Uterus (tissue), 4 donors: ENCODE data around the gene MED16. TPM values are rescaled to one million over a fixed set of nuclear protein-coding genes. Genes with fewer than 3 reads are reported as not detected.
"Not testable (repeated sequence)": the region's sequence is repeated elsewhere in the genome, so short reads cannot be mapped to it uniquely, and the experiment has no call there.

ENCODE experiments used
- DNase-seq, 2 donors: peaks; one replicate each; pipeline ENCODE4 v3.0.0-alpha.2; 2019 to 2020
- H3K27ac ChIP-seq, 2 donors: fragments of 200-600 bp; sonication (generic); 1 replicate in 1 of 2; 2 replicates in 1 of 2; pipeline ENCODE4 v1.5.1; 2016 to 2018
- H3K27me3 ChIP-seq, 2 donors: fragments of 200-600 bp; sonication (generic); one replicate each; pipeline ENCODE4 v1.5.1; 2018 to 2019; ENCODE audit warnings: control low read depth in 1 of 2
- H3K36me3 ChIP-seq, 2 donors: fragments of 200-600 bp; sonication (generic); one replicate each; pipeline ENCODE4 v1.5.1; 2019; ENCODE audit warnings: control low read depth in 1 of 2
- H3K4me1 ChIP-seq, 2 donors: fragments of 200-600 bp; sonication (generic); one replicate each; pipeline ENCODE4 v1.5.1; 2018 to 2019; ENCODE audit warnings: control low read depth in 1 of 2
- H3K4me3 ChIP-seq, 2 donors: fragments of 200-600 bp; sonication (generic); 1 replicate in 1 of 2; 2 replicates in 1 of 2; pipeline ENCODE4 v1.5.1; 2018 to 2019; ENCODE audit warnings: mild to moderate bottlenecking in 1 of 2
- H3K9me3 ChIP-seq, 2 donors: fragments of 200-600 bp; sonication (generic); one replicate each; pipeline ENCODE4 v1.5.1; 2019; ENCODE audit warnings: control low read depth in 1 of 2
- CTCF ChIP-seq, 4 experiments: fragments of 200-600 bp in 2 of 4; fragments of 450-650 bp in 2 of 4; sonication (generic) in 2 of 4; IDR thresholded peaks; one replicate each; pipeline ENCODE4 v1.5.1; 2016 to 2019; ENCODE audit warnings: antibody characterized with exemption in 4 of 4, mild to moderate bottlenecking in 2 of 4, moderate library complexity in 1 of 4
- POLR2A ChIP-seq, 2 donors: fragments of 450-650 bp; IDR thresholded peaks; one replicate each; pipeline ENCODE4 v1.6.1; 2016; ENCODE audit warnings: antibody characterized with exemption in 2 of 2, mild to moderate bottlenecking in 1 of 2, moderate library complexity in 1 of 2
- intact Hi-C: fragments of 100-400 bp; cut with DNase I; formaldehyde crosslinking; loops from one replicate; pipeline ENCODE4 v1.15.1; 2023; ENCODE audit warnings: low total_unique reads
- total RNA-seq, 4 donors: library from RNA; depleted of rRNA in 3 of 4; stranded (reverse); fragments of >200 nt in 3 of 4; gene quantifications; one replicate each; pipeline versions ENCODE4 v1.1.0 to v1.2.4, GENCODE V29; 2014 to 2023
- donor health status: DM: yes; HTN: yes; CAD: no.

The MED16 gene
- total RNA-seq, 4 donors from 2014 or later, result 12.0 to 69.1 (median 43.1) TPM

GRCh38 chr19:881385-882071 lies 11.5 kb downstream of the MED16 start:
- no peaks in the 10 kb centered on the region for H3K4me1 ChIP-seq
- H3K9me3 ChIP-seq, result no peaks in the 10 kb centered on the region
- H3K36me3 ChIP-seq, result no peaks in the 10 kb centered on the region
- DNase-seq, result no peak
- H3K27ac ChIP-seq, result no peak overlapping the region
- TF ChIP-seq POLR2A (IDR thresholded peaks at IDR 0.05) (no peak), CTCF (IDR thresholded peaks at IDR 0.05) (no peak)
- H3K27me3 ChIP-seq, result no peaks in the 10 kb centered on the region
- H3K4me3 ChIP-seq, result no peak overlapping the region
- intact Hi-C loops, result no loop called here

GRCh38 chr19:879711-880438 lies 13.1 kb downstream of the MED16 start:
- TF ChIP-seq CTCF (IDR thresholded peaks at IDR 0.05) (no peak), POLR2A (IDR thresholded peaks at IDR 0.05) (no peak)
- H3K4me3 ChIP-seq, result no peak overlapping the region
- H3K27ac ChIP-seq, result no peak overlapping the region
- no peaks in the 10 kb centered on the region for H3K4me1 ChIP-seq
- H3K27me3 ChIP-seq, result no peaks in the 10 kb centered on the region
- no peaks in the 10 kb centered on the region for H3K36me3 ChIP-seq
- intact Hi-C loops, result no loop called here
- H3K9me3 ChIP-seq, result no peaks in the 10 kb centered on the region
- no peak for DNase-seq

GRCh38 chr19:878751-879561 lies 14.0 kb downstream of the MED16 start:
- not testable (repeated sequence) for DNase-seq

GRCh38 chr19:877992-878660 lies 14.9 kb downstream of the MED16 start:
- DNase-seq, intact Hi-C loops, H3K4me3 ChIP-seq, H3K9me3 ChIP-seq, H3K4me1 ChIP-seq, H3K36me3 ChIP-seq, H3K27ac ChIP-seq, H3K27me3 ChIP-seq: not testable (repeated sequence)

More at GRCh38 chr19:878751-879561, 14.0 kb downstream of the MED16 start:
- H3K4me1 ChIP-seq, intact Hi-C loops, H3K27ac ChIP-seq, H3K4me3 ChIP-seq, H3K36me3 ChIP-seq, H3K9me3 ChIP-seq, H3K27me3 ChIP-seq: not testable (repeated sequence)

- no peak for DNase-seq
- no peak overlapping the region for H3K4me3 ChIP-seq
- intact Hi-C loops, result no loop called here
- peaks cover 0 to 8% of the 10 kb centered on the region in 2 donors for H3K4me1 ChIP-seq
- no peaks in the 10 kb centered on the region for H3K27me3 ChIP-seq
- H3K36me3 ChIP-seq, result no peaks in the 10 kb centered on the region
- H3K9me3 ChIP-seq, result no peaks in the 10 kb centered on the region
- no peak overlapping the region for H3K27ac ChIP-seq
- TF ChIP-seq CTCF (IDR thresholded peaks at IDR 0.05) (no peak), POLR2A (IDR thresholded peaks at IDR 0.05) (no peak)
Measured at GRCh38 chr19:876780-877314, 16.1 kb downstream of the MED16 start.
